Measurements from ENCODE around the gene LAMC2. TPM values are rescaled to one million over a fixed set of nuclear protein-coding genes. Genes with fewer than 3 reads are reported as not detected.
A peak's percentile ranks its signal among the peaks of the same experiment; 100 is the strongest.

LAMC2 gene
- total RNA-seq, 1 donor = 27.6 TPM

GRCh38 chr1:183194527-183195141 lies 8.6 kb downstream of the LAMC2 start:
- H3K4me3 ChIP-seq (ENCODE audit: low read depth, low read length) = no peak overlapping the region
- no peak for DNase-seq (ENCODE audit: low read depth)
- no peak for TF ChIP-seq CTCF (IDR thresholded peaks at IDR 0.05; ENCODE audit: insufficient read depth, low read depth, low read length)

GRCh38 chr1:183195142-183195574 lies 9.1 kb downstream of the LAMC2 start:
- TF ChIP-seq CTCF (IDR thresholded peaks at IDR 0.05; ENCODE audit: insufficient read depth, low read depth, low read length) = no peak
- DNase-seq (ENCODE audit: low read depth) = no peak

GRCh38 chr1:183197762-183198161 lies 11.7 kb downstream of the LAMC2 start:
- no peak overlapping the region for H3K4me3 ChIP-seq (ENCODE audit: low read depth, low read length)
- no peak for TF ChIP-seq CTCF (IDR thresholded peaks at IDR 0.05; ENCODE audit: insufficient read depth, low read depth, low read length)
- no peak for DNase-seq (ENCODE audit: low read depth)

More at GRCh38 chr1:183195142-183195574, 9.1 kb downstream of the LAMC2 start:
- H3K4me3 ChIP-seq (ENCODE audit: low read depth, low read length) = no peak overlapping the region

- peak; percentile 75 for DNase-seq (ENCODE audit: low read depth)
- H3K4me3 ChIP-seq (ENCODE audit: low read depth, low read length) = no peak overlapping the region
- no peak for TF ChIP-seq CTCF (IDR thresholded peaks at IDR 0.05; ENCODE audit: insufficient read depth, low read depth, low read length)
Observed at GRCh38 chr1:183198463-183198862, 12.4 kb downstream of the LAMC2 start.

- no peak for DNase-seq (ENCODE audit: low read depth)
- no peak overlapping the region for H3K4me3 ChIP-seq (ENCODE audit: low read depth, low read length)
- no peak for TF ChIP-seq CTCF (IDR thresholded peaks at IDR 0.05; ENCODE audit: insufficient read depth, low read depth, low read length)
Observed at GRCh38 chr1:183199304-183199703, 13.2 kb downstream of the LAMC2 start.

- no peak overlapping the region for H3K4me3 ChIP-seq (ENCODE audit: low read depth, low read length)
- no peak for DNase-seq (ENCODE audit: low read depth)
- no peak for TF ChIP-seq CTCF (IDR thresholded peaks at IDR 0.05; ENCODE audit: insufficient read depth, low read depth, low read length)
Observed at GRCh38 chr1:183200451-183200850, 14.4 kb downstream of the LAMC2 start.

GRCh38 chr1:183203094-183203493 lies 17.0 kb downstream of the LAMC2 start:
- TF ChIP-seq CTCF (IDR thresholded peaks at IDR 0.05; ENCODE audit: insufficient read depth, low read depth, low read length) = no peak
- no peak for DNase-seq (ENCODE audit: low read depth)
- H3K4me3 ChIP-seq (ENCODE audit: low read depth, low read length) = no peak overlapping the region

Measured in fibroblast of villous mesenchyme (primary cell).